Stimulated activated CD8-positive, alpha-beta memory T cell treated with anti-CD3 and anti-CD28 coated beads, Interleukin-12 subunit alpha, Interleukin-12 subunit beta, amount 100 ng/mL, for 1 hour (primary cell): ENCODE data around the gene TPGS2.
A peak's percentile ranks its signal among the peaks of the same experiment; 100 is the strongest.
"Not testable (repeated sequence)": the region's sequence is repeated elsewhere in the genome, so short reads cannot be mapped to it uniquely, and the experiment has no call there.

Experiments
- DNase-seq: peaks from one replicate; pipeline ENCODE4 v3.0.0-alpha.2; 2020; ENCODE audit warnings: low read depth

The TPGS2 gene

GRCh38 chr18:36821681-36822080 lies 7.1 kb downstream of the TPGS2 start:
- DNase-seq = no peak

GRCh38 chr18:36819621-36820020 lies 9.2 kb downstream of the TPGS2 start:
- DNase-seq = no peak

- DNase-seq = no peak
Measured at GRCh38 chr18:36818652-36819051, 10.2 kb downstream of the TPGS2 start.

- DNase-seq = no peak
Measured at GRCh38 chr18:36817039-36817438, 11.8 kb downstream of the TPGS2 start.

- DNase-seq = not testable (repeated sequence)
Measured at GRCh38 chr18:36816096-36816495, 12.7 kb downstream of the TPGS2 start.

GRCh38 chr18:36814994-36815393 lies 13.8 kb downstream of the TPGS2 start:
- DNase-seq = no peak

- no peak for DNase-seq
Measured at GRCh38 chr18:36813824-36814223, 15.0 kb downstream of the TPGS2 start.

GRCh38 chr18:36813101-36813775 lies 15.6 kb downstream of the TPGS2 start:
- DNase-seq = no peak

- no peak for DNase-seq
Measured at GRCh38 chr18:36812678-36813077, 16.1 kb downstream of the TPGS2 start.

- DNase-seq = no peak
Measured at GRCh38 chr18:36811955-36812354, 16.8 kb downstream of the TPGS2 start.

- DNase-seq = no peak
Measured at GRCh38 chr18:36811430-36811829, 17.4 kb downstream of the TPGS2 start.

- DNase-seq = peak; percentile 15
Measured at GRCh38 chr18:36809590-36810381, 19.0 kb downstream of the TPGS2 start.

- DNase-seq = no peak
Measured at GRCh38 chr18:36808681-36809080, 20.1 kb downstream of the TPGS2 start.

- DNase-seq = no peak
Measured at GRCh38 chr18:36805105-36805504, 23.7 kb downstream of the TPGS2 start.

GRCh38 chr18:36798738-36799473 lies 29.9 kb downstream of the TPGS2 start:
- no peak for DNase-seq

GRCh38 chr18:36792634-36793283 lies 36.0 kb downstream of the TPGS2 start:
- no peak for DNase-seq

- DNase-seq = no peak
Measured at GRCh38 chr18:36786686-36787085, 42.1 kb downstream of the TPGS2 start.

- no peak for DNase-seq
Measured at GRCh38 chr18:36783792-36784191, 45.0 kb downstream of the TPGS2 start.

- no peak for DNase-seq
Measured at GRCh38 chr18:36782710-36783109, 46.1 kb downstream of the TPGS2 start.

GRCh38 chr18:36780748-36781147 lies 48.1 kb downstream of the TPGS2 start:
- DNase-seq = no peak

- no peak for DNase-seq
Measured at GRCh38 chr18:36777566-36777965, 51.2 kb downstream of the TPGS2 start.

- no peak for DNase-seq
Measured at GRCh38 chr18:36776650-36777049, 52.2 kb downstream of the TPGS2 start.
